OCI-LY1 (cell line): Measurements from ENCODE around the gene DIAPH2.

ENCODE experiments used
- EZH2 ChIP-seq: fragments of 200-600 bp; sonication (generic), shearing (Covaris generic); IDR thresholded peaks from 2 replicates; pipeline ENCODE4 v1.8.0; 2017; ENCODE audit warnings: borderline replicate concordance, mixed run types, mild to moderate bottlenecking, antibody characterized with exemption, low read length, moderate library complexity, mixed read lengths
- TF ChIP-seq, protein P1 (sequence below): fragments of 200-600 bp; sonication (generic), shearing (Covaris generic); IDR thresholded peaks from 2 replicates; pipeline ENCODE4 v1.5.1; 2017; ENCODE audit warnings: mild to moderate bottlenecking, antibody characterized with exemption, low read length, moderate library complexity, mixed read lengths

- TF ChIP-seq EZH2, result no peak
- TF ChIP-seq, protein P1, sequence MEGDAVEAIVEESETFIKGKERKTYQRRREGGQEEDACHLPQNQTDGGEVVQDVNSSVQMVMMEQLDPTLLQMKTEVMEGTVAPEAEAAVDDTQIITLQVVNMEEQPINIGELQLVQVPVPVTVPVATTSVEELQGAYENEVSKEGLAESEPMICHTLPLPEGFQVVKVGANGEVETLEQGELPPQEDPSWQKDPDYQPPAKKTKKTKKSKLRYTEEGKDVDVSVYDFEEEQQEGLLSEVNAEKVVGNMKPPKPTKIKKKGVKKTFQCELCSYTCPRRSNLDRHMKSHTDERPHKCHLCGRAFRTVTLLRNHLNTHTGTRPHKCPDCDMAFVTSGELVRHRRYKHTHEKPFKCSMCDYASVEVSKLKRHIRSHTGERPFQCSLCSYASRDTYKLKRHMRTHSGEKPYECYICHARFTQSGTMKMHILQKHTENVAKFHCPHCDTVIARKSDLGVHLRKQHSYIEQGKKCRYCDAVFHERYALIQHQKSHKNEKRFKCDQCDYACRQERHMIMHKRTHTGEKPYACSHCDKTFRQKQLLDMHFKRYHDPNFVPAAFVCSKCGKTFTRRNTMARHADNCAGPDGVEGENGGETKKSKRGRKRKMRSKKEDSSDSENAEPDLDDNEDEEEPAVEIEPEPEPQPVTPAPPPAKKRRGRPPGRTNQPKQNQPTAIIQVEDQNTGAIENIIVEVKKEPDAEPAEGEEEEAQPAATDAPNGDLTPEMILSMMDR, result no peak
Measured at GRCh38 chrX:97145934-97146333, 461.3 kb downstream of the DIAPH2 start.
